HG02870 (cell line): ENCODE data around the gene TRIO.
A peak's percentile ranks its signal among the peaks of the same experiment; 100 is the strongest.
"Not testable (repeated sequence)": the region's sequence is repeated elsewhere in the genome, so short reads cannot be mapped to it uniquely, and the experiment has no call there.

Experiments
- ATAC-seq: cut with Tn5 transposase; IDR thresholded peaks from one replicate; pipeline ENCODE4 v1.9.1; 2021; ENCODE audit warnings: mild to moderate bottlenecking, moderate library complexity; ENCODE audit not compliant: unreplicated experiment

TRIO gene

DNA sequence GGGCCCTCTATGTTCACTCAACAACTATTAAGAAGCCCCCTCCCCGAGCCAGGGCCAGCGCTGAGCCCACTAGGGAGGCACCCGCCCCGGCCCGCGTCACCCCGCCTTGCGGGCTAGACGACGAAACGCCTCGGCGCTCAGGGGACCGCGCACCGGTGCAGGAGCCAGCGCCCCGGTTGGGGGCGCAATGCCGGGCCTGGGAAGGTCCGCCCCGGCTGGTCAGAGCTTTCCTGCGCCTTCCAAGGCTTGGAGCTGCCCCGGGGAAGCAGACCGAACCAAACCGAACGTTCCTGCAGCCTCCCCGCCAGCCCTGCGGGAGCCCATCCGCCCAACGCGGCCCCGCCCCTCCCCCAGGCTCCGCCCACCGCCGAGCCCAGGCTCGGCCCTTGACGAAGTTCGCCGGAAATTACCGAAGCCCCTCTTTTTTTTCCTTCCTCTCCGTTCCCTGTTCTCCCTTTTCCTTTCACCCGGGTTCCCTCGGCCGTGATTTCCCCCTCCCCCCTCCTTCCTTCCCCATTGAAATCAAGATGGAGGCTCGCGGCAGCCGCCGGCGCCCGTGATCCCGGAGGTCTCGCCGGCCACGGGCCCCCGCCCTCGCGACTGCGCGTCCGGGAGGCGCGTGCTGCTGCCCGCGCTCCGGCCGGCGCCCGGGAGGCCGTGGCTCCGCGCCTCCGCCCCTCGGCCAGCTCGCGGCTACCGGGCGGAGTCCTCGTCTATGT is at the start of gene TRIO:
Gene TRIO, plus strand, starts transcription at position 516 of the 719 bp plus-strand sequence. CDS start 384 bp downstream, outside the sequence.
- ATAC-seq = peak; percentile 32

DNA sequence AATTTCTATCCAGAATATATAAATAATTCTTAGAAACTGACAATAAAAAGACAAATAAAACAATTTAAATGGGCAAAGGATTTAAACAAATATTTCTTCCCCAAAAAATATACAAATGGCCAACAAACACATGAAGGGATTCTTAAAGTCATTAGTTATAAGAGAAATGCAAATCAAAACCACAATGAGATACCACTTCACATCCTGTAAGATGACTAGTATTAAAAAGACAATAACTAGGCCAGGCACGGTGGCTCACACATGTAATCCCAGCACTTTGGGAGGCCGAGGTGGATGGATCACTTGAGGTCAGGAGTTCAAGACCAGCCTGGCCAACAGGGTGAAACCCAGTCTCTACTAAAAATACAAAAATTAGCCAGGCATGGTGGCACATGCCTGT is 45.8 kb upstream of the TRIO start:
- ATAC-seq = not testable (repeated sequence)

DNA sequence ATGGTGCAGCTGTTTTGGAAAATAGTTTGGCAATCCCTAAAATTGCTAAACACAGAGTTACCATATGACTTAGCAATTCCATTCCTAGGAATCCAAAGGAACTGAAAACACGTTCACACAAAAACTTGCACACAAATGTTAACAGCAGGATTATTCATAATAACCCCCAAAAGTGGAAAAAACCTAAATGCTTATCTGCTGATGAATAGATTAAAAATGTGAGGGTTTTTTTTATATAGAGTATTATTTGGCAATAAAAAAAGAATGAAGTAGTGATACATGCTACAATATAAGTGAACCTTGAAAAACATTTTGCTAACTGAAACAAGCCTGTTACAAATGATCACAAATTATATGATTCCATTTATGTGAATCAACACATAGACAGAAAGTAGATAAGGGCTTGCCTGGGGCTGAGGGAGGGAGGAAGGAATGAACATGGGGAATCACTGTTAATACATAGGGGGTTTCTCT is 45.1 kb upstream of the TRIO start:
- no peak for ATAC-seq

DNA sequence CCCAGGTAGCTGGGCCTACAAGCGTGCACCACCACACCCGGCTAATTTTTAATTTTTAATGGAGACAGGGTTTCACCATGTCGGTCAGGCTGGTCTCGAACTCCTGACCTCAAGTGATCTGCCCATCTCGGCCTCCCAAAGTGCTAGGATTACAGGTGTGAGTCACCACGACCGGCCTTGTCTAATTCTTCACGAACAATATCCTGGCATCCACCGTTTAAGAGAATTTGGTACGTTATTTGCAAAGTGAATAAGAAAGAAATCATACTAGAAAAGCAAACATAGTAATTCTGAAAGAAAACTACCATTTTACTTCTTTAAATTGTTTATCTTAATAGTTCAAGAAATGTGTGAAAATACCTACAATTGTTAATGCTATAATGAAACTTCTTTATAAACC is 42.9 kb upstream of the TRIO start:
- no peak for ATAC-seq

DNA sequence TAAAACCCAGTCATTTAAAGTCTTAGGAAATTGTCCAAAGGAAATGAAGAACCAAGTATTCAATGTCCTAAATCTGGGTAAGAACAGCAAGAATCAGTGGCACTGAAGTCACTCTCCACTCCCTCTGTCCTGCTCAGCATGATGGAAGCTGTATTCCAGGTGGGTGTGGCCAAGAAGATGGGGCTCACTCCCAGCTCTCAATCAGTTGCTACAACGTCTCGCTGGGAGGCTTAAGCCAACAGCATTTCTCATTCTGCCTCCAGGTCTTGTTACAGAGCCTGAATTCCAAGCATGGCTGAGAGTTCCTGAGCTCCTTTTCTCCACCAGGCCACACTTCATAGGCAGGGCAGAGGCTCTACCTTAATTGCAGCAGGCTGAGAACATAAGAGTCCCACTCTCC is 41.2 kb upstream of the TRIO start:
- no peak for ATAC-seq

DNA sequence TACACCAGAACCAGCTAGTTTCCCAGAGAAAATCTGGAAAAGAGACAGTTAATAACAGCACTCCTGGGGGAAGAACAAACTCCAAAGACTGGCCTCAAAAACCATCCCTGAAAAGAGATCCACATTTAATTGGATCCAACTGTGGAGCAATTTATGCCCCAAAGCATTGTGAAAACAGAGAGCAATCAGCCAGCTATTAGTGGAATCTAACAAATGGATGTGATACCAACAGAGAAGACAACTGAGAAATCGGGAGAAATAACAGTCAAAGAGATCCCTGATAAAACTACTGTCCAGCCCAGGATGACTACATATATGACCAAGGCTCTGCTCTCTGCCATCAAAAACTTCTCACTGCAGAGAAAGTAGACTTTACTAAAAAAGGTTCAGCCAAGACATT is 40.5 kb upstream of the TRIO start:
- no peak for ATAC-seq

DNA sequence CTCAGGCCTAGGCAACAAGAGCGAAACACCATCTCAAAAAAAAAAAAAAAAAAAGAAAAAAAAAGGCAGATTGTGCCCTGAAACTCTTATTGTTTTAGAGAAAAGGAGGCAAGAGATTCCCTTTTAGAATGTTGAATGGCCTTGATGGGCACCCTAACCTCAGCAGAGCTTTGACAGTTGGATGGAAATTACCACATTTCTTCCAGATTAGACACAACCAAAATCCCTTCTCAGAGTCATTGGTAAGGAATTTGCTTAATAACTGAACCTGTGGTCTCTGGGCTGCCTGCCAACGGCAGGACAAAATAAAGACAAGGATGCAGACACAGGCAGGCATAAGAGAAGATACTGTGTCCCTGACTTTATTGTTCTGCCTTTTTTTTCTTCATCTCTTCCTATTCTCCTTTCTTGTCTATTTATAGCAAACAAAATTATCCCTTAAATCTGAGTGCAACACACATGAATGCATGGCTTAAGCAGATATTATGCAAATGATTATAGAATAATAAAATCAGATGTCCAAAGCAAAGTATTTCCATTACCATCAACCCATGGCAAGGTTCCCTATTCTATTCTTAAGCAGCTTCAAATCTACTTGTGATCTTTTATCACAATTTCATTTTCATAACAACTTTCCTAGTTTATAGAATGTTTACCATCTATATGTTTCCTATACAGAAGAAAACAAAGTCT is 37.3 kb upstream of the TRIO start:
- no peak for ATAC-seq

DNA sequence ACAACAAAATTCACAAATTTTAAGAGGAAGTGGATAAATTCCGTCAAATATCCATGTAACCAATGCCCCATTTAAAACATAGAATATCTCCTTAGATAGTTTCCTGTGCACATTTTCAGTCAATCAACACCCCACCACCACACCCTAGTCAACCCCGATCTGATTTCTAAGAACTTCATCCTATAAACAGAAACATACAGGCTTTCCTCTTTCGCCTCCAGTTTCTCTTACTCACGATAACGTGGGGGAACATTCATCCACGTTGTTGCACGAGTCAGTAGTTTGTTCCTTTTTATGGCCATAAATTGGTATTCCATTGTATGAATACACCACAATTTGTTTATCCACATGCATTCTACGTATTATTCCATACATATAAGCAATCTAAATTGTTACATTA is 35.6 kb upstream of the TRIO start:
- no peak for ATAC-seq

DNA sequence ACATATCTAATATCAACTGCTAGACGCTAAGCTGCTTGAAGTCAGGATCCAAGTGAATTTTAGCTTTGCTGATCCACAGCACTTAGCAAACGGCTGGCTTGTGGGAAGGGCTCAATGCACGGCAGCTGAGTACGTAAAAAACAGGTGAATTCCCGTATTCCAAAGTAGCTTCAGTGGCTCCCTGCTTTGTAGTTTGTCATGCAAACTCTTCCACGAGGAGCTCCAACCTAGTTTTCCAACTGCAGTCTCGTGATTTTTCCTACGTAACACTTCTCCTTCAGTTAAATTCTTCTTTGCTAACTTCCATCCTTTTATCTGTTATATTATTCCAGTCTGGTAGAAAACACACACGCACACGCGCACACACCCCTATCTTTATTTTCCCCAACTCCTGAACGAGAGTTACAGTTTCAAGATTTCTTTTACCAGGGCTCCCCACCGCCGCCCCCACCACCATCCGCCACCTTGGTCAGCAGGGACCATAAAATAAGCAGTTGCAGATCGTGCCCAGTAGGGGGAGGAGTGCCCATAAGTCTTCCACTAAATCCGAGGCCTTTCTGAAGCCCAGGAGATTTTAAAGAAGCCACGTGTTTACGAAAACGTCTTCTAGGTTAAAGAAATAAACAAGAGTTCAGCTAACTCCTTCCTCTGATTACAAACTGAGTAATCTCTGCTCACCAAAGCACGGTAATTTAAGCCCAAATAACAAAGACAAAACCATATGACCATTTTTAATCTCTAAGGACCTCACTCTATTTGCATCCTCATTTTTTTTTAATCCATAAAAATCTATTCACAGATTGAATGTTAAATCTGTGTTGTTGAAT is 34.8 kb upstream of the TRIO start:
- peak; percentile 60 for ATAC-seq

DNA sequence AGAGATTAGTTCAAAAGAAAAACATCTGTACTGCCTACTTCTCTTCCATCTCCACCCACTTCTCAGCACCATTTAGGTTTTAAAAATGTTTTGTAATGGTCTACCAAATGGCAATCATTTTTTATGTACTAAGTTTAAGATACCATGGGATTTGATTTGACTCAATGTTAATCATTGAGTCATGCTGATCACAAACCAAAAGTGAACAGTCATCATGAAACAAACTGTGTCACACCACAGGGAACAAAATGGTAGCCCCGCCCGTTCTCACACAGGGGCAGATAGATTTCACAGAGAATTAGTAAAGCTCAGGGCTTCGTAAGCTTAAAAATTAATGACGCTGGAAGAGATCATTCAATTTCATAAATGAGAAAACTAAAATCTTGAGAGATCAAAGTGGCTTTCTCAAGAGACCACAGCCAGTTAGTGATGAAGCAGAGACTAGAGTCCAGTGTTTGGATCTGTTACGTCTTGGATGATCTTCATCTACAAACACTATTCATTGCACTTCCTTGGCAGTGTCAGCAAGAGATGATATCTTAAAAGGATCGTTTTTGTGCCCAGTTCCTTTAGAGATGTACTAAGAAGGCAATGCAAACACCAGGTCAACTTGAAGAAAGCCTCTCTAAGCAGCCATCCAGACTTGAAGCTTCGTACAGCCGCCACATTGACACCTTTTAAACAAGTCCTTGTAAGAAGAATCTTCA is 33.9 kb upstream of the TRIO start:
- ATAC-seq = peak; percentile 92

DNA sequence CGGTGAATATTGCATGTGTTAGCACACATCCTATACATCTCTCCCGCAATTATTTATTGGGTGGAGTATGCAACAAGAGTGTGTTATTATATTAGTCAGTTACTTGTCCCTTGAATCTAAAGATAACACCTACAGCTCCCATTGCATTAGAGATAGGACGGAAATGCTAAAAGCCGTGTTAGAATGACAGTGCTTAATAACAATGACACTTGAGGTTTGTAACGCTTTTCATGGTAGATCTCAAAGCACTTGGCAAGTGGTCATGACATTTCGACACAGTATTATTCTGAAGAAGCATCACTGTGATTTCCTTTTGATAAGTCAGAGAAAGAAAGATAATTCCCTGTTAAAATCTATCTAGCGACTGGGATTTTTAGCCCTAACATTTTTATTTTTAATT is 33.4 kb upstream of the TRIO start:
- ATAC-seq = no peak

DNA sequence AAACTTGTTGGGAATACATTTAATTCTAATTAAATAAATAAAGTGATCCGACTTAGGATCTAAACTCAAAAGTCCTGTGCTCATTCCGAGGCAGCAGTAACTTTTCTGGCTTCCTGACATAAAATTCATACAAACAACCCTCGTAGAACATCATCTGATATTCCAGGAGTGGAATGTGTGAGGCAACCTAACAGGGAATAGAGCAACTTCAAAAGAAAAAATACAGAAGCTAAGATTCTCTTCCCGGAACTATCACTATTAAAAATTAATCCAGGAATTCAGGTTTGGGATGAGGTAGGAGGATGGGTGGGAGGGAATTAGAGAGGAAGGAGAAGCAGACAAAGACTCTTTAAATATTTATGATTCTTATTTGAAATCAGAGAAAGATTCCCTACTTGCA is 32.9 kb upstream of the TRIO start:
- ATAC-seq = no peak

DNA sequence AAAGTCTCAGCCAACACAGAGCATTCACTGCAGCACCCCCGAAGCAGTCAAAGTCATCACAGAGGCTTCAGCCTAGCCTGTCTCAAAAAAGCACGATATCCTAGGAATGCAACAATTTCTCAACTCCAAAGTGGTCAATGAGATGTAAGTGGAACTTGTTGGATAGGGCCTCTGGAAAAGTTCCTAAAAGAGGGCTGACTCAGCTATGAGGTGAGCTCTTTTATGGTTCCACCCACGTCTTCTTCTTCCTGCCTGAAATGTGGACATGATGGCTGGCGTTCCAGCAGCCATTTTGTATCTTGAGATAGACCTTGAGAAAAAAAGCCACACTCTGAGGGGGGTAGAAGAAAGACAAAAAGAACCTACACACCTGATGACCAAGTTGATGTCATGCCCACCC is 32.5 kb upstream of the TRIO start:
- no peak for ATAC-seq

DNA sequence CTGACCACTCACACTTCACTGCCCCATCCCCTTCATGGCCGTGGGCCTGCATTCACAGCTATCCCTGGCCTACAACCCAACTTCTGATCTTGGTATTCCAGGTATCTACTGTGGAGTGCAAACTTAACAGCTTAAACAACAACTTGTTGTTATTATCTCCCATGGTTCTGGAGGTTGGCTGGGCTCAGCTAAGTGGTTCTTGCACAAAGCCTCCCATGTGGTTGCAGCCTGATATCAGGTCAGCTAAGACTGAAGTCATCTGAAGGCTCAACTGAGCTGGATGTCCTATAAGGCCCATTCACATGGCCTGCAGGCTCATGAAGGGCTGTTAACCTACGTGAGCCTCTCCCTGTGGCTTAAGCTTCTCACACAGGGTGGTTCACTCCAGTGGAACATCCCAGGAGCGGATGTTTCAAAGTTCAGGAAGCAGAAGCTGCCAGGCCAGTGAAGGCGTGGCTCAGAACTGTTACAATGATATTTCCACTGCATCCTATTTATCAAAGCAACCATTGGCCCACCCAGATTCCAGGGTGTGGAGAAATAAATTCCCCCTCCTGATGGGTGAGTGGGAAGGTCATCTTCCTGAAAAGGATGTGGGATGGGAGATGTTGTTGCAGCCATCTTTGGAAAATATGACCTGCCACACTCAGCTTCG is 30.0 kb upstream of the TRIO start:
- no peak for ATAC-seq

DNA sequence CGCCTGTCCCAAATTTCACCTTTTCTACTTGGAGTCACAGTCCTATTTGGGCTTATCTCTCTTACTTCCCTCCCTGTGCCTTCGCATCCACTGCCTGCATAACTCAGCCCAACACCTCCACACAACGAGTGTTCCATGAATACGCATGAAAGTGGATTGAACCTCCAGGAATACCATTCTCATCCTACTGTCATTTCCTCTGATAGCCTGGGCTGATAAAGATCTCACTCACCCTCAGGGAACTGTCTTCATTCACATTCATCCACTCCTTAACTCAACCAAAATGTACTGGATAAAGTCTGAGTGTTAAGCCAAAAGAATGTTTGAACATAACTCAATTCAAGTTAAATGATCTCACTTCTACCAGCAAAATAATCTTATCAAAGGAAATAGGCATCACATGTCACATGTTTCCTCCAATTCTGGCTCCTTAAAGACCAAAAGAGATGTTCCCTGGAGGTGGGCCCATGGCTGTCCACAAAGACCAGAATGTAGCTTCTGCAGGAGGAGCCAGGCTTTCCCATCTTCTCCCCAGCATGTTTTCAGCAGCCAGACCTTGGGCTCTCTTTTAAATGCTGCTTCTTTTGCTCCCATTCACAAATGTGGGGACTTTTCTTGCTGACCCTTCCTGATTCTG is 28.4 kb upstream of the TRIO start:
- ATAC-seq = no peak

DNA sequence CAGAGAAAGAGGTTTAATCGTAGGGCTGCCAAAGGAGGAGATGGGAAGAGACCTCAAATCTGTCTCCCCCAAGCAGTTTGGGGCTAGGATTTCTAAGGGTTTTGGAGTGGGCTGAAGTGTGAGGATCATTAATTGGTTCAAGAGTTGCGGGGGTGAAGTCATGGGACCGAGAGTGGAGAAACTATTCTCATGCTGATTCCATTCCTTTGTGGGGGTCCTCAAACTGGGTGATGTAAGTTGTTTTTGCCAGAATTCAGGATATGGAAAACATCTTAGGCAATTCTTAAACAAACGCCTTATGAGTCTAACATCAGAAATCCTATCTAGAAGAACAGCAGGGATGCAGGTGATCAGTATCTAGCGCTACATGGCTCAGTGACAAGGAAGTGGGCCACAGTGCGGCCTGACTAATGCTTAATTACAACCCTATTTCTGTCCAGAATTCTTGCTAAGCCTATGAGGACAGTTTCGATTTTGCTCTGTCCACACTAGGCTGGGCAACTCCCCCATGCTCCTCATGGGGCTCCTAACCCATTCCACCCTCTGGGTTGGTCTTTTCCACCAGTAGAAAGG is 27.7 kb upstream of the TRIO start:
- no peak for ATAC-seq

DNA sequence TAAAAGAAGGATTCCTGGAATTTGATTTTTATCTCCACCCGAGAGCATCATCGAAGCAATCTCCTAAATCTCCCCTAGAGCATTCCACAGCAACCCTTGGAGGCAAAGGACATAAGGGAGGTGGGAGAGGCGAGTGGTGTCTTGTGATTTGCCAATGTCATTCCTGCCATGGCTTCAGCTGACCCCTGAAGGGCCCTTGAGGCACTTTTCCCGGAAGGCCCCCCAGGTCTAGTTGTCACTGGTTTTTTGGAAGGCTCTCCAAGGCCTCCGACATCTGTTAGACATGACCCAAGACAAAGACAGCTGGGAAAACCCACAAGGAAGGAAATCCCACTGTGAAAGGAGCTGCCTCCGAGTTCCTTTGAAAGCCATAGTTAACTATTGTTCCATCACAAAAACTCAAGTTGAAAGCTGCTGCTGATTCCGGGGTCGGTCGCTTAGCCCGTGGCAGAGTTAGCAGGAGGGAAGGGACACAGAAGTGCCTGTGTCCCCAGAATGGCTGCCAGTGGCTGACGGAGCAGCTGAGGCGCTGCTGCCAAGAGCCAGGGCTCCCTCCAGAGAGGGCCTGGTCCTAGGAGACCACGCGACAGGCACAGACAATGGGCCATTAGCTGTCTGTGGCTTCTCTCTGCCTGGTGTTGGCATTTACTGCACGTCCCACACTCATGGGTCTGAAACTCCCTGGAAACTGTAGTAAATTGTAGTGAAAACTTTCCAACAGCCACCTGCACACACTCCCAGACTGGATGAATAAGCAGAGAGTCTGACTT is 24.4 kb upstream of the TRIO start:
- ATAC-seq = no peak

DNA sequence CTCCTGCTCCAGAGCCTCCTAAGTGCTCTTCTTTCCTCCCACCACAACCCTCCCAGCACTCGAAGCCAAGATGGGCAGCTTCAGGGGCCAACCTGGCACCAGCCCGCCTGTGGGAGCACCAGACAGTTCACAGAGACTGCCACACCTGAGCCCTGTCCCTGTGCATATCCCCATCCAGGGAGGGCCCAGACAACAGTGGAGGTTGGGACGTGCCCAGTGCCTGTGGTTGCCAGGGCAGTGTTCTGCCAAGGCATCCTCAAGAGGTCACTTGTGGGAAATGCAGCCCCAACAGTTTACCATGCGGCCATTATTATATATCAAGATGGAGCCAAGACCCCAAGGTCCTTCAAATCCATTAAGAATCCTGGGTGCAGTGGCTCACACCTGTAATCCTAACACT is 23.0 kb upstream of the TRIO start:
- ATAC-seq = no peak

DNA sequence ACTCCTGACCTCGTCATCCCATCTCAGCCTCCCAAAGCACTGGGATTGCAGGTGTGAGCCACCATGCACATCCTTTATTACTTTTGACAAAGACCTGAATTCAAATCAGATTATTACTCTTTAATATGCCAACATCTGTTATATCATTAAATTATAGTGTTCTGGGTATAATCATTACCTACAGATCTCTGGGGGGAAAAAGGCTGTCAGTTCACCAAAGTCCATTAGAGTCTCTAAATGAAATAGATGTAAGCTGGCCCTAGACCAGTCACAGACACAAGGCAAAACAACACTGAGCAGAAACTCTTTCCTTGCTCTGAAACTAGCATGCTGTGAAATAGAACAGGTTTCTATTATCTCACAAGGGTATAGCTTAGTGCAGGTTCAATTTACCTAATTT is 21.6 kb upstream of the TRIO start:
- ATAC-seq = no peak
